H9 (cell line): Measurements from ENCODE around the gene FBH1. TPM values are rescaled to one million over a fixed set of nuclear protein-coding genes. Genes with fewer than 3 reads are reported as not detected.

Source experiments
- DNase-seq: peaks from one replicate; pipeline ENCODE4 v3.0.0-alpha.2; 2017
- H2AFZ ChIP-seq: one replicate; pipeline ENCODE4 v1.6.1; 2013; ENCODE audit warnings: mild to moderate bottlenecking, low read length, control low read depth, moderate library complexity
- H2AK5ac ChIP-seq: 2 replicates; pipeline ENCODE4 v1.6.1; 2013; ENCODE audit warnings: low read length, control low read depth, mixed read lengths; ENCODE audit not compliant: insufficient read length
- H2BK120ac ChIP-seq: one replicate; pipeline ENCODE4 v1.6.1; 2013; ENCODE audit warnings: low read depth, mild to moderate bottlenecking, low read length, control low read depth, inconsistent platforms; ENCODE audit not compliant: poor library complexity, severe bottlenecking
- H2BK12ac ChIP-seq: 2 replicates; pipeline ENCODE4 v1.6.1; 2013; ENCODE audit warnings: low read length, control low read depth, mixed read lengths, low read depth; ENCODE audit not compliant: insufficient read length
- H2BK15ac ChIP-seq: 2 replicates; pipeline ENCODE4 v1.6.1; 2013; ENCODE audit warnings: low read depth, low read length, control low read depth
- H2BK20ac ChIP-seq: one replicate; pipeline ENCODE4 v1.6.1; 2013; ENCODE audit warnings: low read depth, mild to moderate bottlenecking, low read length, control low read depth, inconsistent platforms; ENCODE audit not compliant: poor library complexity, severe bottlenecking
- H2BK5ac ChIP-seq: 2 replicates; pipeline ENCODE4 v1.6.1; 2013; ENCODE audit warnings: low read length, control low read depth, mixed read lengths; ENCODE audit not compliant: insufficient read length
- H3K14ac ChIP-seq: 2 replicates; pipeline ENCODE4 v1.6.1; 2013; ENCODE audit warnings: low read length, control low read depth; ENCODE audit not compliant: insufficient read depth
- H3K18ac ChIP-seq: 2 replicates; pipeline ENCODE4 v1.6.1; 2013; ENCODE audit warnings: low read depth, mild to moderate bottlenecking, mixed read lengths, low read length, control low read depth; ENCODE audit not compliant: insufficient read length
- H3K23ac ChIP-seq: 2 replicates; pipeline ENCODE4 v1.6.1; 2013; ENCODE audit warnings: low read length, control low read depth, mixed read lengths, low read depth; ENCODE audit not compliant: insufficient read length
- H3K23me2 ChIP-seq: 2 replicates; pipeline ENCODE4 v1.6.1; 2013; ENCODE audit warnings: low read depth, mild to moderate bottlenecking, mixed read lengths, low read length, control low read depth; ENCODE audit not compliant: insufficient read length, poor library complexity, severe bottlenecking
- H3K27ac ChIP-seq: 2 replicates; pipeline ENCODE4 v1.5.1; 2013; ENCODE audit warnings: low read length, control low read depth, mixed read lengths, low read depth; ENCODE audit not compliant: insufficient read length
- H3K27me3 ChIP-seq: 2 replicates; pipeline ENCODE4 v1.6.1; 2013; ENCODE audit warnings: low read length, control low read depth, inconsistent platforms; ENCODE audit not compliant: insufficient read depth
- H3K4ac ChIP-seq: 2 replicates; pipeline ENCODE4 v1.6.1; 2013; ENCODE audit warnings: low read depth, mild to moderate bottlenecking, control low read depth, inconsistent platforms, low read length, moderate library complexity
- H3K4me1 ChIP-seq: 2 replicates; pipeline ENCODE4 v1.6.1; 2013; ENCODE audit warnings: low read length, control low read depth, inconsistent platforms; ENCODE audit not compliant: insufficient read depth
- H3K4me2 ChIP-seq: 2 replicates; pipeline ENCODE4 v1.6.1; 2013; ENCODE audit warnings: low read length, control low read depth, mixed read lengths; ENCODE audit not compliant: insufficient read length, insufficient read depth
- H3K56ac ChIP-seq: 2 replicates; pipeline ENCODE4 v1.6.1; 2013; ENCODE audit warnings: low read depth, mild to moderate bottlenecking, mixed read lengths, low read length, control low read depth; ENCODE audit not compliant: insufficient read length
- H3K79me1 ChIP-seq: 2 replicates; pipeline ENCODE4 v1.6.1; 2013; ENCODE audit warnings: low read depth, mild to moderate bottlenecking, moderate library complexity, low read length, control low read depth, inconsistent platforms; ENCODE audit not compliant: insufficient read depth, poor library complexity, severe bottlenecking
- H3K79me2 ChIP-seq: 2 replicates; pipeline ENCODE4 v1.6.1; 2013; ENCODE audit warnings: low read length, control low read depth, inconsistent platforms; ENCODE audit not compliant: insufficient read depth
- H3K9ac ChIP-seq: 2 replicates; pipeline ENCODE4 v1.6.1; 2013; ENCODE audit warnings: low read length, control low read depth, mixed read lengths; ENCODE audit not compliant: insufficient read length; ENCODE audit errors: extremely low read depth
- H3K9me3 ChIP-seq: one replicate; pipeline ENCODE4 v1.6.1; 2013; ENCODE audit warnings: low read depth, low read length, inconsistent platforms; ENCODE audit not compliant: control insufficient read depth
- H3T11ph ChIP-seq: one replicate; pipeline ENCODE4 v1.6.1; 2013; ENCODE audit warnings: mild to moderate bottlenecking, low read length, control low read depth, inconsistent platforms
- H4K20me1 ChIP-seq: one replicate; pipeline ENCODE4 v1.6.1; 2013; ENCODE audit not compliant: control insufficient read depth, insufficient read length, insufficient read depth
- H4K5ac ChIP-seq: 2 replicates; pipeline ENCODE4 v1.6.1; 2013; ENCODE audit warnings: low read depth, mild to moderate bottlenecking, mixed read lengths, low read length, control low read depth; ENCODE audit not compliant: insufficient read length
- H4K8ac ChIP-seq: replicated peaks from 2 replicates; pipeline ENCODE4 v1.6.1; 2013; ENCODE audit warnings: low read length, control low read depth, mixed read lengths, low read depth; ENCODE audit not compliant: insufficient read length
- H4K91ac ChIP-seq: 2 replicates; pipeline ENCODE4 v1.6.1; 2013; ENCODE audit warnings: low read depth, mild to moderate bottlenecking, moderate library complexity, mixed read lengths, low read length, control low read depth; ENCODE audit not compliant: insufficient read length
- H3K27ac Mint-ChIP-seq, 3 experiments: 2 replicates in 2 of 3; 3 replicates in 1 of 3; pipeline ENCODE4 v1.8.0; 2020 to 2021; ENCODE audit warnings: mixed read lengths in 3 of 3, mild to moderate bottlenecking in 1 of 3, moderate library complexity in 1 of 3
- H3K27me3 Mint-ChIP-seq: 2 replicates; pipeline ENCODE4 v1.8.0; 2021; ENCODE audit warnings: low read depth, mild to moderate bottlenecking, moderate library complexity, mixed read lengths
- H3K36me3 Mint-ChIP-seq, 3 experiments: 2 replicates in 2 of 3; 3 replicates in 1 of 3; pipeline ENCODE4 v1.8.0; 2020 to 2021; ENCODE audit warnings: low read depth in 3 of 3, mixed read lengths in 3 of 3; ENCODE audit not compliant: insufficient read depth in 1 of 3
- H3K4me1 Mint-ChIP-seq, 2 experiments: 2 replicates each; pipeline ENCODE4 v1.8.0; 2020; ENCODE audit warnings: mixed read lengths in 2 of 2
- H3K4me3 Mint-ChIP-seq, 2 experiments: 2 replicates in 1 of 2; 3 replicates in 1 of 2; pipeline ENCODE4 v1.8.0; 2020 to 2021; ENCODE audit warnings: mild to moderate bottlenecking in 2 of 2, mixed read lengths in 2 of 2, moderate library complexity in 1 of 2
- H3K9me3 Mint-ChIP-seq, 2 experiments: 2 replicates in 1 of 2; 3 replicates in 1 of 2; pipeline ENCODE4 v1.8.0; 2020; ENCODE audit warnings: mild to moderate bottlenecking in 2 of 2, mixed read lengths in 2 of 2, moderate library complexity in 1 of 2
- WGBS: extraction: QIAGEN DNeasy Blood & Tissue Kit; methylation state at CpG from one replicate; pipeline ENCODE4 v1.1.7; 2013; ENCODE audit warnings: missing lambda C conversion rate, low lambda C conversion rate, mixed read lengths; ENCODE audit not compliant: insufficient read length; ENCODE audit errors: extremely low coverage; 5-methylcytosine and 5-hydroxymethylcytosine counted together
- total RNA-seq: library from RNA; stranded (reverse); gene quantifications from 2 replicates; pipeline ENCODE4 v1.2.1, GENCODE V29; 2021
- TF ChIP-seq, protein P1 (sequence below): fragments of 200-600 bp; sonication (generic); conservative IDR thresholded peaks from 3 replicates; pipeline ENCODE4 v1.8.0; 2021; ENCODE audit warnings: antibody characterized with exemption, mild to moderate bottlenecking

The FBH1 gene
- total RNA-seq, 1 experiment from 2014 or later: 52.2 TPM

DNA sequence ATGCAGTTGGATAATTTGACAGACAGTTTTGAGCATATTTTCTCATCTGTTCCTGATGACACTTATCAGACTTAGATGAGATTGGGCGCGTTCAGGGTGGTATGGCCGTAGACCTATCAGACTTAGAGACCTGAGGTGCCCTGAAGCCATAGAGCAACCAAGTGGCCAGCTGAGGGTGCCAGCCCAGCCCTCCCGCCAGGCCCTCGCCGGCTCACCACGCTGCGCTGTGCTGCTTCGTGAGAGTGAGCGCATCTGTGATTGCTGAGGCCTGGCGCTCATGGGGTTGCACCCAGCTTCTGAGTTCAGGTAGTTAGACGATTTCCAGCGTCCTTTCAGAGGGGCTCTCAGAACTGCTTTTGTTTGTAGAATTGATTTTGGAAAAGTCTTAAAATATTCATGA lies 10.2 kb downstream of the FBH1 start:
- WGBS: no CpG with 5 or more reads among the region's 13 CpGs
- H3K79me2 ChIP-seq: peaks cover 3% of the 10 kb centered on the region; the same call in 1 of the 2 replicates
- peaks cover 17 to 37% (median 29%) of the 10 kb centered on the region in 3 experiments; a peak in 6 of 7 replicates for H3K36me3 Mint-ChIP-seq

More for the DNA sequence above, 10.2 kb downstream of the FBH1 start:
- peaks cover 11 to 15% of the 10 kb centered on the region in 2 experiments for H3K4me1 Mint-ChIP-seq
- Histone ChIP-seq H3K18ac (no peak overlapping the region), H3K23ac (no peak overlapping the region), H2BK15ac (no peak overlapping the region), H3K79me1 (no peaks in the 10 kb centered on the region), H2BK20ac (no peak overlapping the region), H3T11ph (no peak overlapping the region), H3K4me2 (no peak overlapping the region), H2BK120ac (no peak overlapping the region), H3K9me3 (no peaks in the 10 kb centered on the region), H3K9ac (no peak overlapping the region), H2AK5ac (no peak overlapping the region), H2BK5ac (no peak overlapping the region), H2BK12ac (no peak overlapping the region), H3K27ac (no peak overlapping the region), H4K91ac (no peak overlapping the region), H4K20me1 (no peaks in the 10 kb centered on the region), H3K23me2 (no peaks in the 10 kb centered on the region), H3K4ac (no peak overlapping the region), H3K14ac (no peak overlapping the region), H3K27me3 (no peaks in the 10 kb centered on the region), H2AFZ (no peak overlapping the region), H4K8ac (no peak overlapping the region), H4K5ac (no peak overlapping the region), H3K4me1 (no peaks in the 10 kb centered on the region), H3K56ac (no peak overlapping the region)
- TF ChIP-seq, protein P1, sequence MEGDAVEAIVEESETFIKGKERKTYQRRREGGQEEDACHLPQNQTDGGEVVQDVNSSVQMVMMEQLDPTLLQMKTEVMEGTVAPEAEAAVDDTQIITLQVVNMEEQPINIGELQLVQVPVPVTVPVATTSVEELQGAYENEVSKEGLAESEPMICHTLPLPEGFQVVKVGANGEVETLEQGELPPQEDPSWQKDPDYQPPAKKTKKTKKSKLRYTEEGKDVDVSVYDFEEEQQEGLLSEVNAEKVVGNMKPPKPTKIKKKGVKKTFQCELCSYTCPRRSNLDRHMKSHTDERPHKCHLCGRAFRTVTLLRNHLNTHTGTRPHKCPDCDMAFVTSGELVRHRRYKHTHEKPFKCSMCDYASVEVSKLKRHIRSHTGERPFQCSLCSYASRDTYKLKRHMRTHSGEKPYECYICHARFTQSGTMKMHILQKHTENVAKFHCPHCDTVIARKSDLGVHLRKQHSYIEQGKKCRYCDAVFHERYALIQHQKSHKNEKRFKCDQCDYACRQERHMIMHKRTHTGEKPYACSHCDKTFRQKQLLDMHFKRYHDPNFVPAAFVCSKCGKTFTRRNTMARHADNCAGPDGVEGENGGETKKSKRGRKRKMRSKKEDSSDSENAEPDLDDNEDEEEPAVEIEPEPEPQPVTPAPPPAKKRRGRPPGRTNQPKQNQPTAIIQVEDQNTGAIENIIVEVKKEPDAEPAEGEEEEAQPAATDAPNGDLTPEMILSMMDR: no peak
- no peaks in the 10 kb centered on the region for H3K27me3 Mint-ChIP-seq
- H3K27ac Mint-ChIP-seq: no peak overlapping the region
- DNase-seq: no peak
- no peaks in the 10 kb centered on the region for H3K9me3 Mint-ChIP-seq
- H3K4me3 Mint-ChIP-seq: no peak overlapping the region
